COLO668 (cell line): ENCODE results near the gene ASPSCR1.
"Not testable (repeated sequence)": the region's sequence is repeated elsewhere in the genome, so short reads cannot be mapped to it uniquely, and the experiment has no call there.

Experiments used
- DNase-seq: peaks from one replicate; lab custom pipeline; 2025; ENCODE audit not compliant: unreplicated experiment; lab: John Stamatoyannopoulos, UW

The ASPSCR1 gene

DNA sequence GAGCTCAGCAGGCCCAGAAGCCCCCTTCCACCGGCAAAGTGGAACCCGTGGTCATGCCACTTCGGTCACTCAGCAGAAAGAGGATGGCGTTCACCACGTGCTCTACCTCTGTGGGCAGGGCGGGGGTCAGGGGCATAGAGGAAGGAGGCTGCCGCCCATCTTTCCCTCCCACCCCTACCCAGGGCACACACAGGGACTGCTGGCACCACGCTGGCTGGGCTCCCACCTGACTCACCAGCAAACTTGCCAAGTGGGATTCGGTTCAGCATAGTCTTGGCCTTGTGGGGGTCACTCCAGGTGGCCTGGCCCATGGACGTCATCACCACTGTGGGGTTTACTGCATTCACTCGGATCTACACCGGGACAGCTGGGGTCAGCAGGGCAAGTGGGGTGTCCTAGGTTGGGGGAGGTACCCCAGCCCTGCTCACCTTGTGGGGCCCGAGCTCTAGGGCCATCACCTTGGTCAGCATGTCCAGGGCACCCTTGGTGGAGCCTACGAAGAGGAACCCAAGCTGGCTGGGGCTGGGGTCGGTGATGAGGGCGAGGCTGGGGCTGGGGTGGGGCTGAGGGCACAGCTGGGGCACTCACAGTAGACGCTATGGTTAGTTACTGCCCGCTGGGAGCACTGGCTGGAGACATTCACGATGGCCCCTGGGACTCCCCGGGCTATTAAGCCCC, 58.7 kb downstream of the ASPSCR1 start:
- DNase-seq, result no peak

- peak; percentile 17 for DNase-seq
Observed at GRCh38 chr17:82036634-82037091, 59.2 kb downstream of the ASPSCR1 start.

- DNase-seq, result peak; percentile 93
Observed at GRCh38 chr17:82037092-82037888, 59.9 kb downstream of the ASPSCR1 start, which contains the start of gene DCXR. Gene DCXR (minus strand): TSS chr17:82037697. CDS start chr17:82037682, 15 bp downstream.

- DNase-seq, result no peak
Observed at GRCh38 chr17:82037889-82038195, 60.4 kb downstream of the ASPSCR1 start.

- not testable (repeated sequence) for DNase-seq
Observed at GRCh38 chr17:82038796-82039409, 61.5 kb downstream of the ASPSCR1 start.

GRCh38 chr17:82039695-82040299, 62.4 kb downstream of the ASPSCR1 start:
- DNase-seq, result no peak

DNA sequence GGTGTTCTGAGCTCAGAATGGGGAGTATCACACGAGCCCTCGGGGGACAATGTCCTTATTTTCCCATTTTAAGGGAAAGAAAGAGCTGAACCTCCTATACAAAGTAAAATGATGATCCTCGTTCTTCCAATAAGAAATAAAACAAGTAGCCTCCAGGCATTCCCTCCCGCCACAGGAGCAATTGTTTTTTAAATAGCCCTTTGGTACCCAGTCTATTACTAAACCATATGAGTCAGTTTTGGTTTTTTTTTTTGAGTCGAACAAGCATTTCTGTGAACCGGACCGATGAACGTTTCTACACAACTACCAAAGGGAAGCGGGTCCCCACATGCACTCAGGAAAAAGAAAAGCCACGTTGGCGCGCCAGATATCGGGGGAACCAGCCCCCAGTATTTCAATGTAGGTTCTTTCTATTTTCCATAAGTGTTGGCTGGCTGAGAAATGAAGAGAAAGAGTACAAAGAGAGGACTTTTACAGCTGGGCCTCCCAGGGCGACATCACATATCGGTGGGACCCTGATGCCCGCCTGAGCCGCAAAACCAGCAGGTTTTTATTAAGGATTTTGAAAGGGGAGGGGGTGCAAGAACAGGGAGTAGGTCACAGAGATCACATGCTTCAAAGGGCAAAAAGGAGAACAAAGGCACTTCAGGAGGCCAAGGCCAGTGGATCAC, 63.9 kb downstream of the ASPSCR1 start:
- DNase-seq, result no peak

- DNase-seq, result no peak
Observed at GRCh38 chr17:82042649-82043048, 65.2 kb downstream of the ASPSCR1 start.

- no peak for DNase-seq
Observed at GRCh38 chr17:82043507-82043906, 66.1 kb downstream of the ASPSCR1 start.

DNA sequence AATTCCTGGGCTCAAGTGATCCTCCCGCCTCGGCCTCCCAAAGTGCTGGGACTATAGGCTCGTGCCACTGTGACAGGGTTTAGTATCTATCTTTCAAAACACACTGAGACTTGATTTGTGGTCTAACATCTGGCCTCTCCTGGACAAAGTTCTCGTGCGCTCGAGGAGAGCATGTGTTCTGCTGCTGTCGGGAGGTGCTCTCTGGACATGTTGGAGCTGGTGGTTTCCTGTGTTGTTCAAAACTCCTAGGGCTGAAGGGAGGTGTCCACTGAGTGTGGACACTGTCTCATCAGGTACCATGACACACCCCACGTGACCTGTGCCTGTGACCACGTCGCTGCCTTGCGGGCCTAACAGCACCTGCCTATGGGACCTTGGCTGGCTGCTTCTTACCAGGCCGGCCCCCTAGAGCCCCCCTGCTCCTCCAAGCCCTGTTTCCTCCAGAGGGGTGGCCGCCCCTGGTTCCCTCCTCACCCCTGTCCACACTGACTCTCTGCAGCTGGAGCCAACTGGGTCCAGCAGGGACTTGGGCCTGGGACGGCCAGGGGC, 68.6 kb downstream of the ASPSCR1 start:
- DNase-seq, result no peak

DNA sequence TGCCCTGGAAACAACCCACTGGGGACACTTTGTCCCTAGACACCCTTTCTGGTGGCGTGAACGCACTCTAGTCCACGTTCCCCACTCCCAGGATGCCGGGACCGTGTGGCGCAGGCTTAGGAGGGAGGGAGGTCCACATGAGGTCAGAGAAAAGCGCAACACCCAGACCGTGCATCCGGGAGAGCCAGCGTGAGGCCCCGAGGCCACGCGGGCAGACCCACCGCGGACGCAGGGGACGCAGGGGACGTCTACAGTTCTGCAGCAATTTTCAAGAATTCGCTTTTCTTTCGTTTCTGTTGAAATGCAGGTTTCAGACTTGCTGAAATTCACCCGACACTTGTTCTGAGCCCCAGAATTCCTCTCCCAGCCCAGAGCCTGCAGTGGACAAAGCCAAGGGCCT, 69.5 kb downstream of the ASPSCR1 start:
- DNase-seq, result no peak

- no peak for DNase-seq
Observed at GRCh38 chr17:82047379-82047778, 70.0 kb downstream of the ASPSCR1 start.

DNA sequence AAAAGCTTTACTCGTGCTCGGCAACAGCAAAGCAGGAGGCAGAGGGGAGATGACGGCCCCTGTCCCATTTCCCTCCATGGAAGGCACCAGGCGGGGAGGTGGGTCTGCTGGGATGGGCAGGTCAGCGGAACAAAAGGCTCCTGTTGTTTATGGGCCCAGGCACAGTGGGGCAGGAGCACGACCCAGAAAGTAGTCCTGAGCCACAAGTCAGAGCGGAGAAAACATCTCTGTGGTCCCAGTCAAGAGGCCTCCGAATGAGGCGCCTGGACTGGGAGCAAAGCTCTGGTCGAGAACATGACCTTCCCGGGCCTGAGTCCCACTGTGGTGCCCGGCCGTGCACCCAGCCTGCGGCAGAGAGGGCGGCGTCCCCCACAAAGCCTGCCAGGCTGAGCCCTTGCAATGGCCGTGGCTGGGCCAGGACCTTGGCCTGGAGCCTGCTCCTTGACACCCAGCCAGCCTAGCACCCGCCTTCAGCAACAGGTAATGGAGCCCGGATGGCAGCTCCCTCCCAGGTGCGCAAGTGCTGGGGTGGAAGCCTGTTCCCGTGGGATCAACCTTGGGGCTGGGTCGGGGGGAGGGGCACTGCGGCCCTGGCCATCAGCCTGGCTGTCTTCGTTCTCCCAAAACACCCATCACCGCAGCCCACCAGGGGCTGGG, 70.6 kb downstream of the ASPSCR1 start:
- no peak for DNase-seq

DNA sequence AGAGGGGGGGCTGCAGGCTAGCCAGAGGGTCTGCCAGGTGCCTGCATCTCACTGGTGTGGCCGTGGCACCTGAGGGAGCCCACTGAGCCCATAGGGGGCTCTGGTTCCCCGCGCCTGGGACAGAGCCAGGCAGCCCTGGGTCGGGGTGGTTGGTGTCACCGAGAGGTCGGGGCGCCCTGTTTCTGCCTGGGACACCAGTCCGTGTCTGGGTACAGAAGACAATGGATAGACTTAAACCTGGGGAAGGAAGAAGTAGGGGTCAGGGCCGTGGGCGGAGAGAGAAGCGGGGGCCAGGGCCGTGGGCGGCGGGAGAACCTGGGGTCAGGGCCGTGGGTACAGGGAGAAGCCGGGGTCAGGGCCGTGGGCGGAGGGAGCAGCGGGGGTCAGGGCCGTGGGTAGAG, 71.1 kb downstream of the ASPSCR1 start:
- no peak for DNase-seq

GRCh38 chr17:82049106-82049505, 71.7 kb downstream of the ASPSCR1 start:
- no peak for DNase-seq

DNA sequence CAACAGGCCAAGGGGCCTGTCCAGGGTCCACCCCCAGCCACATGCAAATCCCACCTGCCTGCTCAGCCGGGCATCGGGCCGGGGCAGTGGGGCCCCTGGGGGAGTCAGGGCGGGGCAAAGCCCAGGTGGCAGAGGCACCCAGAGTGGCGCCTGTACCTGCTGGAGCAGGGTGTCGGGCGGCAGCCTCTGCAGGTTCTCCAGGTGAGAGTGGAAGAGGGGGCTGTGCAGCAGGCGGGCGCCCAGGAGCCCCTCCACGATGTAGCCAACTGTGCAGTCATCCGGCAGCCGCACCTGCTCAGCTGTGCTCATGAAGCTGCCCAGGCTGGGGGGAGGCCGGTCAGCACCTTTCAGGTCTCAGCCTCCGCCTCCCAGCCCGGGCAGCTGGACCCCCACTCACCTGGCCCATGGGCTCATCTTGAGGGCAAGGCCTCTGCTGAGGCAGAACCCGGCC, 72.1 kb downstream of the ASPSCR1 start:
- no peak for DNase-seq

- no peak for DNase-seq
Observed at GRCh38 chr17:82050152-82050760, 72.8 kb downstream of the ASPSCR1 start.

- DNase-seq, result peak; percentile 4
Observed at GRCh38 chr17:82050761-82051641, 73.6 kb downstream of the ASPSCR1 start.
